Colonic mucosa (tissue), 4 donors: ENCODE data around the gene PKHD1. TPM values are rescaled to one million over a fixed set of nuclear protein-coding genes. Genes with fewer than 3 reads are reported as not detected.

Source experiments
- DNase-seq: peaks from one replicate; pipeline ENCODE4 v3.0.0-alpha.2; 2020
- H3K27ac ChIP-seq: fragments of 200-600 bp; one replicate; pipeline ENCODE4 v1.8.0; 2021
- H3K27me3 ChIP-seq: fragments of 200-600 bp; one replicate; pipeline ENCODE4 v1.8.0; 2021
- H3K36me3 ChIP-seq: fragments of 200-600 bp; one replicate; pipeline ENCODE4 v1.8.0; 2021
- H3K4me1 ChIP-seq: fragments of 200-600 bp; one replicate; pipeline ENCODE4 v1.8.0; 2021; ENCODE audit warnings: mild to moderate bottlenecking
- H3K4me3 ChIP-seq: fragments of 200-600 bp; one replicate; pipeline ENCODE4 v1.8.0; 2021
- H3K9ac ChIP-seq, 2 donors: one replicate each; pipeline ENCODE4 v1.7.0; 2013; ENCODE audit warnings: control low read depth in 2 of 2, low read depth in 2 of 2, low read length in 2 of 2
- H3K9me3 ChIP-seq: fragments of 200-600 bp; one replicate; pipeline ENCODE4 v1.8.0; 2021
- intact Hi-C: fragments of 100-400 bp; cut with DNase I; formaldehyde crosslinking; loops from one replicate; pipeline ENCODE4 v1.14.1; 2022
- total RNA-seq, 2 donors: library from RNA; stranded (reverse); fragmentation: NEBNext Ultra II Directional in 1 of 2; extraction: Animal tissue kit (Norgen Biotek cat#: 25700) in 1 of 2; gene quantifications; one replicate each; pipeline ENCODE4 v1.2.1, GENCODE V29; 2021
- TF ChIP-seq, protein P1 (sequence below): fragments of 200-600 bp; IDR thresholded peaks from one replicate; pipeline ENCODE4 v1.8.0; 2022; ENCODE audit warnings: antibody characterized with exemption, mild to moderate bottlenecking
- donor health status: healthy.
- donor health status: DM: no; HTN: no; CAD: no.
- donor health status: DM: no; HTN: no; CAD: no.

The PKHD1 gene
- total RNA-seq, 2 donors from 2014 or later: 0.08 to 0.10 TPM

DNA sequence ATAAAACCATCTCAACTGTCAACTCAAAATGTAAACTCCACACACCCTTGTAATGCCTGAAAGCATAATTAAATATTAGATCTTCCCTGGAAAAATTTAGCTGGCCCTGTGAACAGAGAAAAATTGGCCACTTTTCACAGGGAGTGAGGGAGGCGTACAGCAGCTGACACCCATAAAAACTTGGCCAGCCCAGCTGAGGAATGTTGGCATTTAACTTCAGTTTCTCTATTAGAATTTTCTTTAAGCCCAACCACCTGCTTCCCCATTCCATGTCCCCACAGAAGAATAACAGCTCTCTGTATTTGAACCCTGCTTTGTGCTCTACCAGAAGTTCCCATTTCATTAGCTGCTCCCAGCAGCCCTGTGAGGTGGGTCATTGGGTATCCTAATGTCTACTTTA, 41.0 kb downstream of the PKHD1 start:
- TF ChIP-seq, protein P1, sequence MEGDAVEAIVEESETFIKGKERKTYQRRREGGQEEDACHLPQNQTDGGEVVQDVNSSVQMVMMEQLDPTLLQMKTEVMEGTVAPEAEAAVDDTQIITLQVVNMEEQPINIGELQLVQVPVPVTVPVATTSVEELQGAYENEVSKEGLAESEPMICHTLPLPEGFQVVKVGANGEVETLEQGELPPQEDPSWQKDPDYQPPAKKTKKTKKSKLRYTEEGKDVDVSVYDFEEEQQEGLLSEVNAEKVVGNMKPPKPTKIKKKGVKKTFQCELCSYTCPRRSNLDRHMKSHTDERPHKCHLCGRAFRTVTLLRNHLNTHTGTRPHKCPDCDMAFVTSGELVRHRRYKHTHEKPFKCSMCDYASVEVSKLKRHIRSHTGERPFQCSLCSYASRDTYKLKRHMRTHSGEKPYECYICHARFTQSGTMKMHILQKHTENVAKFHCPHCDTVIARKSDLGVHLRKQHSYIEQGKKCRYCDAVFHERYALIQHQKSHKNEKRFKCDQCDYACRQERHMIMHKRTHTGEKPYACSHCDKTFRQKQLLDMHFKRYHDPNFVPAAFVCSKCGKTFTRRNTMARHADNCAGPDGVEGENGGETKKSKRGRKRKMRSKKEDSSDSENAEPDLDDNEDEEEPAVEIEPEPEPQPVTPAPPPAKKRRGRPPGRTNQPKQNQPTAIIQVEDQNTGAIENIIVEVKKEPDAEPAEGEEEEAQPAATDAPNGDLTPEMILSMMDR: no peak
- H3K27me3 ChIP-seq: no peaks in the 10 kb centered on the region
- H3K27ac ChIP-seq: no peak overlapping the region
- H3K9ac ChIP-seq: no peak overlapping the region
- H3K36me3 ChIP-seq: no peaks in the 10 kb centered on the region
- H3K4me3 ChIP-seq: no peak overlapping the region
- no peaks in the 10 kb centered on the region for H3K9me3 ChIP-seq
- DNase-seq: no peak
- intact Hi-C loops: no loop called here
- no peaks in the 10 kb centered on the region for H3K4me1 ChIP-seq

DNA sequence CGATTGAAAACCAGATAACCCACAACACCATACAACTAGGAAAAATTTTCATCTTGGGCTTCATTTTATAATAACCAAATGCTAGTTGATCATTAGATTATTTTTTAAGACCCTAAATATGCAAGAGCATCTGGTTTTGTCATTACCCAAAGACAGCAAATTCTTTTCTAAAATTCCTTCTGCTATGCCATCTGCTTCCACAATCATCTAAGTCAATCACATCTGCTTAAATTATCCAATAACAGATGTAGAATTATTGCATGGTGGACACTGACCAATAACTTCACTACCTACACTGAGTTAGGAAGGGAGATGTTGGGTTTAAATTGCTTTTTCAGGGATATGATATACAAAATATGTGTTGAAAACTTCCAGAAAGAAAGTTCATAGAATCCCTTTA, 41.9 kb downstream of the PKHD1 start:
- no peaks in the 10 kb centered on the region for H3K27me3 ChIP-seq
- no peak overlapping the region for H3K4me3 ChIP-seq
- H3K27ac ChIP-seq: no peak overlapping the region
- no peaks in the 10 kb centered on the region for H3K4me1 ChIP-seq
- H3K9ac ChIP-seq: no peak overlapping the region
- intact Hi-C loops: no loop called here
- H3K9me3 ChIP-seq: no peaks in the 10 kb centered on the region
- no peak for DNase-seq
- no peaks in the 10 kb centered on the region for H3K36me3 ChIP-seq
- TF ChIP-seq, protein P1: no peak

DNA sequence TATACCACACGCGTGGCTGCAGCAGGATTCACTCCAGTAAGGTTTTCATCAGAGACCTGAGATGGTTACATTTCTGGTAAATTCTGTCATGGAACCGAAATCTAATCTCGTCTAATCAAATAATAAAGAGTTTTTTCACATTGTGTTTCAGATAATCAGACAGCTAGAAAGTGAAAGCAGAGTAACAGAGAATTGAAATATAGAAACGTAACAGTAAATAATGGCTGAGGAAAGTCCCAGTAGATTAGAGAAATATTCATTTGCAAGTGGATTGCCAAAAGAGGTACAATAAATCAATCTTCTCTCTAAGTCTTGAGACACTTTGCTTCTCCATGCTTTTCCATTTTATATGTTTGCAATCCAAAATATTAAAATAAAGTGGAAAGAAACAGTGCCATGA, 42.4 kb downstream of the PKHD1 start:
- no peak for DNase-seq
- intact Hi-C loops: no loop called here
- Histone ChIP-seq H3K9ac (no peak overlapping the region), H3K36me3 (no peaks in the 10 kb centered on the region), H3K4me1 (no peaks in the 10 kb centered on the region), H3K9me3 (no peaks in the 10 kb centered on the region), H3K27me3 (no peaks in the 10 kb centered on the region), H3K4me3 (no peak overlapping the region), H3K27ac (no peak overlapping the region)
- TF ChIP-seq, protein P1: no peak

DNA sequence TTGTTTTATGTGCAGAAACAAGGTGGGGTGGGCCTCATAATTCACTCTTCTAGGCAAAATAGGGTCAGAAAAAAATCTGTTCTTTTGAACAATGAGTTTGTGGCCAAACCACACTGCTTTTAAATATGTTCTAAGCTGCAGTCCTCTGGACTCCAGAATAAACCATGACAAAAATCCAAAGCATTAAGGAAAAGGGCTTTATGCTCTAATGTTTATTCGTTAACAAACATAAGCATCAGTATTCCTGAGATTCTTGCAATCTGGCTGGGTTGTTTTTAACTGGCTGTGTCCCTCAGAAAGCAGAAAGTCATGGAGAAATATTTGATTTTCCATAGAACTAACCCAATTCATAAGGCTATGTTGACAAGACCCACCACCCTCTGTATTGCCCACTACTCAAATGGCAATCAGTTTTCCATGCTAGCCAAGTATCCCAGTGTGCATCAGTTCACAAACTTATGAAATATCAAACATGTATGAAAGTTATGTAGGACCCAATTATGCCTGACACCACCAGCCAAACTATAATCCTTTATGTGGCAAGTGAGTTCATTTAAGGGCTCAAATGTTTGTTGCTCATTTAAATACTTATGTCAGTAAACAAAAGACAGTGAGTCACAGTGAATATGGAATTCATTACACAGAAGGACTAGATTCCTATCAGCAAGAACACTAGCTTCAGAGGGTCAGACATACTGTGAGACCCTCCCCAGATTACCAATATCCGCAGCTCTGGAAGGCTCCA, 45.1 kb downstream of the PKHD1 start:
- H3K4me1 ChIP-seq: no peaks in the 10 kb centered on the region
- no peaks in the 10 kb centered on the region for H3K27me3 ChIP-seq
- H3K9me3 ChIP-seq: no peaks in the 10 kb centered on the region
- TF ChIP-seq, protein P1: no peak
- no peak overlapping the region for H3K27ac ChIP-seq
- H3K36me3 ChIP-seq: no peaks in the 10 kb centered on the region
- no peak overlapping the region for H3K4me3 ChIP-seq
- DNase-seq: no peak
- intact Hi-C loops: no loop called here
- H3K9ac ChIP-seq: no peak overlapping the region

DNA sequence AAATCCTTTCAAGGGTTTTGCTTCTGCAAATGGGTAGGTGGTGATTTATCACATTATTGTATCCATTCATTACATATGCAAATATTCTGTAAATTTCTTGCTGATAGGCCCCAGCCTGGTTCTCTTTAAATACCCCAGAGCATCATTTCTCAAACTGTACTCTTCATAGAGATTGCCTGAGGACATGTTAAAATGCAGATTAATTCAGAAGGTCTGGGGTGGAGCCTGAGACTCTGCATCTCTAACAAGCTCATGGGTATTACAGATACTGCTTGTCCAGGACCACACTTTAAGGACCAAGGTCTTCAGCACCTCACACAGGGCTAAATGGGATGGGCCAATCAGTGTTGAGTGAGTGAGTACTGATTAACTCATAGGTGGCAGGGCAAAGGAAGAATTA, 46.3 kb downstream of the PKHD1 start:
- H3K9ac ChIP-seq: no peak overlapping the region
- H3K9me3 ChIP-seq: no peaks in the 10 kb centered on the region
- H3K27me3 ChIP-seq: no peaks in the 10 kb centered on the region
- TF ChIP-seq, protein P1: no peak
- H3K27ac ChIP-seq: no peak overlapping the region
- intact Hi-C loops: no loop called here
- H3K4me1 ChIP-seq: no peaks in the 10 kb centered on the region
- H3K4me3 ChIP-seq: no peak overlapping the region
- DNase-seq: no peak
- no peaks in the 10 kb centered on the region for H3K36me3 ChIP-seq
